ENCODE measurements around the gene PTGFRN.

GRCh38 chr1:117034791-117035290 lies 125.1 kb downstream of the PTGFRN start:
- TF ChIP-seq, protein P1, sequence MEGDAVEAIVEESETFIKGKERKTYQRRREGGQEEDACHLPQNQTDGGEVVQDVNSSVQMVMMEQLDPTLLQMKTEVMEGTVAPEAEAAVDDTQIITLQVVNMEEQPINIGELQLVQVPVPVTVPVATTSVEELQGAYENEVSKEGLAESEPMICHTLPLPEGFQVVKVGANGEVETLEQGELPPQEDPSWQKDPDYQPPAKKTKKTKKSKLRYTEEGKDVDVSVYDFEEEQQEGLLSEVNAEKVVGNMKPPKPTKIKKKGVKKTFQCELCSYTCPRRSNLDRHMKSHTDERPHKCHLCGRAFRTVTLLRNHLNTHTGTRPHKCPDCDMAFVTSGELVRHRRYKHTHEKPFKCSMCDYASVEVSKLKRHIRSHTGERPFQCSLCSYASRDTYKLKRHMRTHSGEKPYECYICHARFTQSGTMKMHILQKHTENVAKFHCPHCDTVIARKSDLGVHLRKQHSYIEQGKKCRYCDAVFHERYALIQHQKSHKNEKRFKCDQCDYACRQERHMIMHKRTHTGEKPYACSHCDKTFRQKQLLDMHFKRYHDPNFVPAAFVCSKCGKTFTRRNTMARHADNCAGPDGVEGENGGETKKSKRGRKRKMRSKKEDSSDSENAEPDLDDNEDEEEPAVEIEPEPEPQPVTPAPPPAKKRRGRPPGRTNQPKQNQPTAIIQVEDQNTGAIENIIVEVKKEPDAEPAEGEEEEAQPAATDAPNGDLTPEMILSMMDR (IDR thresholded peaks at IDR 0.05): no peak
- TF ChIP-seq ZFX (IDR thresholded peaks at IDR 0.05; ENCODE audit: borderline replicate concordance): no peak

All from 22Rv1 (cell line).